Bronchial epithelial cell (primary cell): ENCODE measurements around the gene NKAIN2. TPM values are rescaled to one million over a fixed set of nuclear protein-coding genes. Genes with fewer than 3 reads are reported as not detected.

Experiments used
- DNase-seq: peaks from one replicate; pipeline ENCODE4 v3.0.0-alpha.2; 2010; ENCODE audit warnings: low read depth
- FAIRE-seq: peaks from 2 replicates; lab custom pipeline; 2011; peaks lifted over from hg19 to GRCh38; lab: Jason Lieb, UNC
- H3K27me3 ChIP-seq: 2 replicates; pipeline ENCODE4 v1.5.1; 2011; ENCODE audit warnings: low read length; ENCODE audit not compliant: control insufficient read depth, insufficient read depth
- H3K36me3 ChIP-seq: 2 replicates; pipeline ENCODE4 v1.5.1; 2011; ENCODE audit warnings: low read length; ENCODE audit not compliant: control insufficient read depth, insufficient read depth
- H3K4me3 ChIP-seq: 2 replicates; pipeline ENCODE4 v1.5.1; 2011; ENCODE audit warnings: mild to moderate bottlenecking, low read depth, low read length, control low read depth
- total RNA-seq: library from RNA; depleted of rRNA; stranded (reverse); fragments of >200 nt; gene quantifications from 2 replicates; pipeline ENCODE4 v1.2.1, GENCODE V29; 2014
- TF ChIP-seq, protein P1 (sequence below): IDR thresholded peaks from 2 replicates; pipeline ENCODE4 v1.5.1; 2011; ENCODE audit warnings: mild to moderate bottlenecking, moderate library complexity, low read length, control low read depth, inconsistent platforms; ENCODE audit not compliant: insufficient read depth, severe bottlenecking

NKAIN2 gene
- total RNA-seq, 1 donor from 2014 or later = under 0.01 TPM

- Histone ChIP-seq H3K4me3 (no peak overlapping the region), H3K36me3 (no peaks in the 10 kb centered on the region), H3K27me3 (no peaks in the 10 kb centered on the region)
- TF ChIP-seq, protein P1, sequence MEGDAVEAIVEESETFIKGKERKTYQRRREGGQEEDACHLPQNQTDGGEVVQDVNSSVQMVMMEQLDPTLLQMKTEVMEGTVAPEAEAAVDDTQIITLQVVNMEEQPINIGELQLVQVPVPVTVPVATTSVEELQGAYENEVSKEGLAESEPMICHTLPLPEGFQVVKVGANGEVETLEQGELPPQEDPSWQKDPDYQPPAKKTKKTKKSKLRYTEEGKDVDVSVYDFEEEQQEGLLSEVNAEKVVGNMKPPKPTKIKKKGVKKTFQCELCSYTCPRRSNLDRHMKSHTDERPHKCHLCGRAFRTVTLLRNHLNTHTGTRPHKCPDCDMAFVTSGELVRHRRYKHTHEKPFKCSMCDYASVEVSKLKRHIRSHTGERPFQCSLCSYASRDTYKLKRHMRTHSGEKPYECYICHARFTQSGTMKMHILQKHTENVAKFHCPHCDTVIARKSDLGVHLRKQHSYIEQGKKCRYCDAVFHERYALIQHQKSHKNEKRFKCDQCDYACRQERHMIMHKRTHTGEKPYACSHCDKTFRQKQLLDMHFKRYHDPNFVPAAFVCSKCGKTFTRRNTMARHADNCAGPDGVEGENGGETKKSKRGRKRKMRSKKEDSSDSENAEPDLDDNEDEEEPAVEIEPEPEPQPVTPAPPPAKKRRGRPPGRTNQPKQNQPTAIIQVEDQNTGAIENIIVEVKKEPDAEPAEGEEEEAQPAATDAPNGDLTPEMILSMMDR = no peak
- DNase-seq (no peak), FAIRE-seq (no peak)
Measured at GRCh38 chr6:123849406-123849805, 45.7 kb downstream of the NKAIN2 start.

DNA sequence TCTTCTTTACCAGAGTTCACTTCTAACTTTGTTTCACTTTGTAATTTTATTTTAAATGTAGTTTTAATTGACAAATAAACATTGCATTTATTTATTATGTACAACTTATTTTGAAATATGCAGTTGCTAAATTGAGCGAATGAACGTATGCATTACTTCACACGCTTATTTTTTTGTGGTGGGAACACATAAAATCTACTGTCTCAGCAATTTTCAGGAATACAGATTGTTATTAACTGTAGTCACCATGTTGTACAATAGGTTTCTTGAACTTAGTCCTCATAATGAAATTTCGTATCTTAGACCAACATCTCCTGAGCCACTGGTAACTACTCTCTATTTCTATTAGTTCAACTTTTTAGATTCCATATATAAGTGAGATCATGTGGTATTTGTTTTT, 46.9 kb downstream of the NKAIN2 start:
- DNase-seq (no peak), FAIRE-seq (no peak)
- no peaks in the 10 kb centered on the region for H3K27me3 ChIP-seq
- H3K4me3 ChIP-seq = no peak overlapping the region
- H3K36me3 ChIP-seq = no peaks in the 10 kb centered on the region
- TF ChIP-seq, protein P1 = no peak

- no peaks in the 10 kb centered on the region for H3K36me3 ChIP-seq
- no peak for FAIRE-seq
- TF ChIP-seq, protein P1 = no peak
- no peaks in the 10 kb centered on the region for H3K27me3 ChIP-seq
- H3K4me3 ChIP-seq = no peak overlapping the region
- DNase-seq = no peak
Measured at GRCh38 chr6:123854201-123854600, 50.5 kb downstream of the NKAIN2 start.

DNA sequence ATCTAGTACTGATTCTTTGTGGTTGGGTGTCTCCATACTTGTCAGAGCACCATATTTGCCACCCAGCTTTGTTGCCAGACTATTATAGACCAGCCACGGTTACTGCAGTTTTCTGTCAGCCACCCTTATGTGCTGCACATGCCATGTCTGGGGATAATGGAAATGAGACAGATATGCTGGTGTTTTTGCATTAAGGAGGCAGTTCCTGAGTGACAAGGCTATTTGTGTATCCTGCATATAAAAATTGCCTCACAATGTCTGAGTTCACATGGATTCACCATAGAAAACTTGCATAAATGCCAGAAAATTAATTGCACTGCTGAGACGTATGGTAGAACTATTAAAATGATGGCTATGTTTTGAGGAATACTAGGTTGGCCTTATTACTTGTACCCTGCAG, 51.8 kb downstream of the NKAIN2 start:
- no peak overlapping the region for H3K4me3 ChIP-seq
- no peak for DNase-seq
- no peaks in the 10 kb centered on the region for H3K27me3 ChIP-seq
- TF ChIP-seq, protein P1 = no peak
- no peak for FAIRE-seq
- H3K36me3 ChIP-seq = no peaks in the 10 kb centered on the region

DNA sequence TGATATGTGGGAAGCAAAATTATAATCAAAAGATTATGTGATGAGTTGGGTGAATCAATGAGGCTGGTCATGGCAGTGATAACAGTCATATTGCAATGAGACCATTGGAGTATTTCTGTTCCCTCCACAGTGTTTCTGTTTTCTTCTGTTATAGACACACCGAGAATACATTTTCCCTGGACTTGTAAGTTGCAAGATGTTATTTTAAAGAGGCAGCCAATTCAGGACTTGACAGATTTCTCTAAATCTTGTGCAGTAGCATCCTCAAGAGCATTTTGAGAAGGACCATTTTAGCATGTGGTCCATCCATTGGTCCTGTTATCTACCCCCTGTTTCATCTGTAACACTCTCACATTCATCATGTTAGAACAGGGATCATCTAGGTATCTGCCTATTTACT, 55.6 kb downstream of the NKAIN2 start:
- FAIRE-seq = no peak
- H3K27me3 ChIP-seq = no peaks in the 10 kb centered on the region
- H3K4me3 ChIP-seq = no peak overlapping the region
- H3K36me3 ChIP-seq = no peaks in the 10 kb centered on the region
- TF ChIP-seq, protein P1 = no peak
- no peak for DNase-seq

- DNase-seq (no peak), FAIRE-seq (no peak)
- H3K36me3 ChIP-seq = no peaks in the 10 kb centered on the region
- no peak overlapping the region for H3K4me3 ChIP-seq
- no peaks in the 10 kb centered on the region for H3K27me3 ChIP-seq
- TF ChIP-seq, protein P1 = no peak
Measured at GRCh38 chr6:123869334-123869733, 65.7 kb downstream of the NKAIN2 start.
